ENCODE measurements around the gene OPTC. TPM values are rescaled to one million over a fixed set of nuclear protein-coding genes. Genes with fewer than 3 reads are reported as not detected.

The OPTC gene
- total and polyA plus RNA-seq, 4 donors, result not detected

GRCh38 chr1:203555076-203555475, 61.1 kb downstream of the OPTC start:
- H3K9ac ChIP-seq (ENCODE audit: insufficient read depth in 1 of 2, low read length in 2 of 2), result no peak overlapping the region
- no peaks in the 10 kb centered on the region for H3K27me3 ChIP-seq (ENCODE audit: control insufficient read depth in 3 of 3, insufficient read depth in 3 of 3, low read length in 2 of 3)
- H3K27ac ChIP-seq (ENCODE audit: low read depth in 1 of 2, low read length in 1 of 2), result peak overlapping the region in 1 of 2 donors; percentile 90
- H3K4me3 ChIP-seq, result no peak overlapping the region
- H3K36me3 ChIP-seq (ENCODE audit: control insufficient read depth in 4 of 4, insufficient read depth in 4 of 4, low read length in 4 of 4), result no peaks in the 10 kb centered on the region
- TF ChIP-seq, protein P1, sequence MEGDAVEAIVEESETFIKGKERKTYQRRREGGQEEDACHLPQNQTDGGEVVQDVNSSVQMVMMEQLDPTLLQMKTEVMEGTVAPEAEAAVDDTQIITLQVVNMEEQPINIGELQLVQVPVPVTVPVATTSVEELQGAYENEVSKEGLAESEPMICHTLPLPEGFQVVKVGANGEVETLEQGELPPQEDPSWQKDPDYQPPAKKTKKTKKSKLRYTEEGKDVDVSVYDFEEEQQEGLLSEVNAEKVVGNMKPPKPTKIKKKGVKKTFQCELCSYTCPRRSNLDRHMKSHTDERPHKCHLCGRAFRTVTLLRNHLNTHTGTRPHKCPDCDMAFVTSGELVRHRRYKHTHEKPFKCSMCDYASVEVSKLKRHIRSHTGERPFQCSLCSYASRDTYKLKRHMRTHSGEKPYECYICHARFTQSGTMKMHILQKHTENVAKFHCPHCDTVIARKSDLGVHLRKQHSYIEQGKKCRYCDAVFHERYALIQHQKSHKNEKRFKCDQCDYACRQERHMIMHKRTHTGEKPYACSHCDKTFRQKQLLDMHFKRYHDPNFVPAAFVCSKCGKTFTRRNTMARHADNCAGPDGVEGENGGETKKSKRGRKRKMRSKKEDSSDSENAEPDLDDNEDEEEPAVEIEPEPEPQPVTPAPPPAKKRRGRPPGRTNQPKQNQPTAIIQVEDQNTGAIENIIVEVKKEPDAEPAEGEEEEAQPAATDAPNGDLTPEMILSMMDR (IDR thresholded peaks at IDR 0.05; ENCODE audit: control extremely low read depth, extremely low read depth), result no peak
- peaks cover 0 to 16% (median 7%) of the 10 kb centered on the region in 5 donors for H3K4me1 ChIP-seq (ENCODE audit: control insufficient read depth in 5 of 5, insufficient read depth in 5 of 5, low read length in 5 of 5)
- no peaks in the 10 kb centered on the region for H3K9me3 ChIP-seq (ENCODE audit: control insufficient read depth in 4 of 4, insufficient read depth in 3 of 4, low read length in 3 of 4)
- 74 to 77% methylated on average over 8 of the region's 8 CpGs for WGBS, 2 donors
- ATAC-seq (ENCODE audit: insufficient read depth, low FRiP score) (no peak), DNase-seq (peak in 2 of 3 donors; percentile 40 to 42)

GRCh38 chr1:203555511-203556046, 61.6 kb downstream of the OPTC start:
- DNase-seq, result peak in 2 of 3 donors; percentile 25 to 26
- H3K27ac ChIP-seq (ENCODE audit: low read depth in 1 of 2, low read length in 1 of 2), result peak overlapping the region; percentile 44 to 90
- H3K27me3 ChIP-seq (ENCODE audit: control insufficient read depth in 3 of 3, insufficient read depth in 3 of 3, low read length in 2 of 3), result no peaks in the 10 kb centered on the region
- no peak overlapping the region for H3K4me3 ChIP-seq
- H3K4me1 ChIP-seq (ENCODE audit: control insufficient read depth in 5 of 5, insufficient read depth in 5 of 5, low read length in 5 of 5), result peaks cover 0 to 16% (median 7%) of the 10 kb centered on the region in 5 donors
- H3K36me3 ChIP-seq (ENCODE audit: control insufficient read depth in 4 of 4, insufficient read depth in 4 of 4, low read length in 4 of 4), result no peaks in the 10 kb centered on the region
- WGBS, 2 donors, result 86 to 91% methylated on average over 5 to 7 of the region's 7 CpGs
- TF ChIP-seq, protein P1 (IDR thresholded peaks at IDR 0.05; ENCODE audit: control extremely low read depth, extremely low read depth), result no peak
- ATAC-seq (ENCODE audit: insufficient read depth, low FRiP score), result no peak
- no peaks in the 10 kb centered on the region for H3K9me3 ChIP-seq (ENCODE audit: control insufficient read depth in 4 of 4, insufficient read depth in 3 of 4, low read length in 3 of 4)
- H3K9ac ChIP-seq (ENCODE audit: insufficient read depth in 1 of 2, low read length in 2 of 2), result peak overlapping the region in 1 of 2 donors; percentile 47

DNA sequence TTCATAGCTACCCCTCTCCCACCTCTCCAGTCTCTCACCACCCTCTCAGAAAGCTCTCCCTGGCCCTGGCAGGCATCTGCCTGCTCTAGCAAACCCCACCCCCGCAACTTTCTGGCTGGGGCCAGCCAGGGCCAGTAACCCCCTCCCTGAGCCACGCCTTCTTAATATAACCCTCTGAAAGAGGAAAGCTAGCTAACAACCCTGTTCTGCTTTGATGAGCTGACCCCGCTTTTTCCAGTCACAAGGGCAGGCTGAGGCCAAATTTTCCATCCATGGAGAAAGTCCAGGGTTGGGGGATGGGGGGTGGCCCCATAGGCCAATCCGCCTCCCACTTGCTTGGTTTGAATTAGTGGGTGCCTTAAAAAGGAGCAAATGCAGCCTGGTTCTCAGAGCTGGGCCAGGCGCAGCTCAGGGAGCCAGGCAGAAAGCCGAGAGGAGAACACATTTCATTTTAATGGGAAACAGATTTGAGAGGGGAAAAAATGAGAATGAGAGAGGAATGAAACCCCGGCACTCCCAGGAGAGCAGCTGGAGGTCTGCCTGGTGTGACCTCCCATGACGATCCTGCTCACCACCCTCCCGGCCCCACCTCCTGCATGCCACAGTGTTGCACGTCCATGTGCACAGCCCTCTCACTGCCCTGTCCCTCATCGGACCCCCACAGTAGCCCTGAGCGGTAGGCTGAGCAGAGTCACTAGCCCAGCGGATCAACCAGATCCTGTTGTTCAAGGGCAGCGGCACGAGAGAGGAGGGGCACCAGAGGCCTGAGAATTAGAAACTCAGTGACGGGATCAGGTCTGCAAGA, 62.3 kb downstream of the OPTC start:
- Histone ChIP-seq H3K36me3 (ENCODE audit: control insufficient read depth in 4 of 4, insufficient read depth in 4 of 4, low read length in 4 of 4) (no peaks in the 10 kb centered on the region), H3K9me3 (ENCODE audit: control insufficient read depth in 4 of 4, insufficient read depth in 3 of 4, low read length in 3 of 4) (no peaks in the 10 kb centered on the region), H3K4me3 (no peak overlapping the region), H3K4me1 (ENCODE audit: control insufficient read depth in 5 of 5, insufficient read depth in 5 of 5, low read length in 5 of 5) (peaks cover 0 to 16% (median 7%) of the 10 kb centered on the region in 5 donors), H3K9ac (ENCODE audit: insufficient read depth in 1 of 2, low read length in 2 of 2) (peak overlapping the region in 1 of 2 donors; percentile 47), H3K27ac (ENCODE audit: low read depth in 1 of 2, low read length in 1 of 2) (peak overlapping the region; percentile 44 to 90), H3K27me3 (ENCODE audit: control insufficient read depth in 3 of 3, insufficient read depth in 3 of 3, low read length in 2 of 3) (no peaks in the 10 kb centered on the region)
- WGBS, 2 donors, result 78 to 83% methylated on average over 16 of the region's 16 CpGs
- TF ChIP-seq, protein P1 (IDR thresholded peaks at IDR 0.05; ENCODE audit: control extremely low read depth, extremely low read depth), result no peak
- ATAC-seq (ENCODE audit: insufficient read depth, low FRiP score) (no peak), DNase-seq (peak; percentile 46 to 48 (median 48))
